HG02623 (cell line): ENCODE results near the gene INPP5J.
A peak's percentile ranks its signal among the peaks of the same experiment; 100 is the strongest.
"Not testable (repeated sequence)": the region's sequence is repeated elsewhere in the genome, so short reads cannot be mapped to it uniquely, and the experiment has no call there.

Source experiments
- ATAC-seq: cut with Tn5 transposase; IDR thresholded peaks from one replicate; pipeline ENCODE4 v1.9.1; 2021; ENCODE audit warnings: moderate library complexity; ENCODE audit not compliant: unreplicated experiment

The INPP5J gene

GRCh38 chr22:31100762-31101525 lies 21.8 kb upstream of the INPP5J start:
- ATAC-seq = no peak

- ATAC-seq = no peak
These were observed 20.2 kb upstream of the INPP5J start for GRCh38 chr22:31102441-31103081.

GRCh38 chr22:31103111-31103510 lies 19.7 kb upstream of the INPP5J start:
- ATAC-seq = no peak

- no peak for ATAC-seq
These were observed 18.7 kb upstream of the INPP5J start for GRCh38 chr22:31103899-31104694.

- no peak for ATAC-seq
These were observed 17.9 kb upstream of the INPP5J start for GRCh38 chr22:31104869-31105268.

GRCh38 chr22:31105282-31105929 lies 17.4 kb upstream of the INPP5J start:
- no peak for ATAC-seq

- no peak for ATAC-seq
These were observed 16.7 kb upstream of the INPP5J start for GRCh38 chr22:31106001-31106571.

GRCh38 chr22:31106731-31107177 lies 16.0 kb upstream of the INPP5J start:
- no peak for ATAC-seq

- peak; percentile 79 for ATAC-seq
These were observed 15.4 kb upstream of the INPP5J start, which contains the start of gene SELENOM for GRCh38 chr22:31107178-31107893. Gene SELENOM (minus strand): TSS chr22:31107568. CDS start chr22:31107505, 63 bp downstream.

GRCh38 chr22:31107894-31108218 lies 14.9 kb upstream of the INPP5J start:
- ATAC-seq = no peak

GRCh38 chr22:31112547-31113091 lies 10.1 kb upstream of the INPP5J start:
- ATAC-seq = not testable (repeated sequence)

GRCh38 chr22:31118046-31118820 lies 4.5 kb upstream of the INPP5J start:
- no peak for ATAC-seq

- ATAC-seq = no peak
These were observed 3.6 kb upstream of the INPP5J start for GRCh38 chr22:31119026-31119717.

- ATAC-seq = no peak
These were observed 2.5 kb upstream of the INPP5J start for GRCh38 chr22:31120230-31120629.

GRCh38 chr22:31120642-31121041 lies 2.1 kb upstream of the INPP5J start:
- ATAC-seq = no peak

GRCh38 chr22:31121403-31121802 lies 1.4 kb upstream of the INPP5J start:
- no peak for ATAC-seq

- no peak for ATAC-seq
These were observed 602 bp upstream of the INPP5J start for GRCh38 chr22:31122196-31122531.

GRCh38 chr22:31123292-31123602 lies 481 bp downstream of the INPP5J start:
- ATAC-seq = no peak

GRCh38 chr22:31124290-31124689 lies 1.5 kb downstream of the INPP5J start:
- ATAC-seq = no peak
